GM12874 (cell line): Measurements from ENCODE around the gene CBARP.
A peak's percentile ranks its signal among the peaks of the same experiment; 100 is the strongest.

Source experiments
- TF ChIP-seq, protein P1 (sequence below): IDR thresholded peaks from 2 replicates; pipeline ENCODE4 v1.5.1; 2011; ENCODE audit warnings: low read depth, mild to moderate bottlenecking, control low read depth, low read length, moderate library complexity; ENCODE audit not compliant: insufficient read depth

The CBARP gene

GRCh38 chr19:1247748-1248138 is 9.9 kb upstream of the CBARP start:
- TF ChIP-seq, protein P1, sequence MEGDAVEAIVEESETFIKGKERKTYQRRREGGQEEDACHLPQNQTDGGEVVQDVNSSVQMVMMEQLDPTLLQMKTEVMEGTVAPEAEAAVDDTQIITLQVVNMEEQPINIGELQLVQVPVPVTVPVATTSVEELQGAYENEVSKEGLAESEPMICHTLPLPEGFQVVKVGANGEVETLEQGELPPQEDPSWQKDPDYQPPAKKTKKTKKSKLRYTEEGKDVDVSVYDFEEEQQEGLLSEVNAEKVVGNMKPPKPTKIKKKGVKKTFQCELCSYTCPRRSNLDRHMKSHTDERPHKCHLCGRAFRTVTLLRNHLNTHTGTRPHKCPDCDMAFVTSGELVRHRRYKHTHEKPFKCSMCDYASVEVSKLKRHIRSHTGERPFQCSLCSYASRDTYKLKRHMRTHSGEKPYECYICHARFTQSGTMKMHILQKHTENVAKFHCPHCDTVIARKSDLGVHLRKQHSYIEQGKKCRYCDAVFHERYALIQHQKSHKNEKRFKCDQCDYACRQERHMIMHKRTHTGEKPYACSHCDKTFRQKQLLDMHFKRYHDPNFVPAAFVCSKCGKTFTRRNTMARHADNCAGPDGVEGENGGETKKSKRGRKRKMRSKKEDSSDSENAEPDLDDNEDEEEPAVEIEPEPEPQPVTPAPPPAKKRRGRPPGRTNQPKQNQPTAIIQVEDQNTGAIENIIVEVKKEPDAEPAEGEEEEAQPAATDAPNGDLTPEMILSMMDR = no peak

DNA sequence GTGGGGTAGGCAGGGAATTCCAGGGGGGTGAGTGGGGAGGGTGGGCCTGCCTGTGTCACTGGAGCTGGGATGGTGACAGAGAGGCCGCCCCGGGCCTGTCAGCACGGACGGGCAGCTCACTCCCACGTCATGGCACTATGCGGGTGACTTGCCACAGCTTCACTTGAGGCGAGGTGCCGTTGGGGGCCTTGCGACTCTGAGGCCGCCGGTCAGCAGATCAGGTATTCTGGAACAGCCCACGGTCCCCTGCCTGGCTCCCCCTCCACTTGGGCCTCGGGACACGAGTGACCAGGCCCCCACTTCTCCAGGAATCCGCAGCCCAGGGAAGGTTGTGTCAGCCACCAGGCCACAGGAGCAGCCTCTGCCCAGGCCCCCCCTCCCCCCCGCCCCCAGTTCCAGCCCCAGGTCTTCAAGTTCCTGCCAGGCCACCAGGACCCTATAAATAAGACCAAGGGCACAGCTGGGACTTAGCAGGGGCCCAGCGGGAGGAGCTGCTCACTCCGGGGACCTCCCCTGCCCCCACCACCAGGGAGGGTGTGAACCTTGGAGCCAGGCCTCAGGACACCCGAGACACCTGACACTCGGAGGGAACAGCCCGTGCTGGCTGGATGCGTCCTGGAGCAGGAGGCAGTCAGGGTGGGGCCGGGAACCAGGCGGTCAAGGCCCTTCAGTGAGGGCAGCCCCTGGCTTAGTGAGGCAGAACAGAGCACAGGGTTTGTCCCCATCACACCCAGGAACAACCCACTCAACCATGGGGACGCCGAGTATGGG is 7.9 kb upstream of the CBARP start:
- TF ChIP-seq, protein P1 = no peak

DNA sequence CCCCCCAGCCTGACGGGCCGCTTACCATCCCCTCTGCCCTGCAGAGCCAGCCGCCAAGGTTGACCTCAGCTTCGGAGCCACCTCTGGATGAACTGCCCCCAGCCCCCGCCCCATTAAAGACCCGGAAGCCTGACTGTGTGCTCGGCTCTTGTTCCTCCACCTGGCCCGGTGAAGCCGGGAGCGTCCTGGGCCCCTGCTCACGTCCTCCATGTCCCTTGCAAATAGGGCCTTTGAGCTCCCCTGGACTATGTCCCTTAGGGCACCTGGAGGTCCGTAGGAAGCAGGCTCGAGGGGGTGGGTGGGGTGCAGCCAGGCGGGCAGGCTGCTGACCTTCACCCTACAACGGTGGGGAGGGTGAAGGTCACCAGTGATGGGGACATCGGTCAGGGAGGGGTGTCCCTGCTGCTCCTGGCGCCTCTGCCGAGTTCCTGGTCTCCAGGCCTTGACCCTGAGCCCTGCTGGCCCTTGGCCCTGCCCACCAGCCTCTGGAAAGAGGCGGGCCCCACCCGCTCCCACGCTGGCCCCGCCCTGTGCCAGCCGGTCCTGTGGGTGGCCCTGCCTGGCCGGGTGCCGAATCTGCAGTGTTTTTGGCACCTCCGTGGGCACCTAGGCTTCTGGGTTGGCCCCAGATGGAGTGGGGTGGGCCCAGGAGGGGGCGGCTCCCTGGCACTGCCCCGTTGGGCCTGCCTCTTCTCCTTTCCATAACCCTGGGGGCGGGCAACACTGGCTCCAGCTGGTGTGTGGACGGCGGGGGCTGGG is 7.1 kb upstream of the CBARP start:
- TF ChIP-seq, protein P1 = no peak

DNA sequence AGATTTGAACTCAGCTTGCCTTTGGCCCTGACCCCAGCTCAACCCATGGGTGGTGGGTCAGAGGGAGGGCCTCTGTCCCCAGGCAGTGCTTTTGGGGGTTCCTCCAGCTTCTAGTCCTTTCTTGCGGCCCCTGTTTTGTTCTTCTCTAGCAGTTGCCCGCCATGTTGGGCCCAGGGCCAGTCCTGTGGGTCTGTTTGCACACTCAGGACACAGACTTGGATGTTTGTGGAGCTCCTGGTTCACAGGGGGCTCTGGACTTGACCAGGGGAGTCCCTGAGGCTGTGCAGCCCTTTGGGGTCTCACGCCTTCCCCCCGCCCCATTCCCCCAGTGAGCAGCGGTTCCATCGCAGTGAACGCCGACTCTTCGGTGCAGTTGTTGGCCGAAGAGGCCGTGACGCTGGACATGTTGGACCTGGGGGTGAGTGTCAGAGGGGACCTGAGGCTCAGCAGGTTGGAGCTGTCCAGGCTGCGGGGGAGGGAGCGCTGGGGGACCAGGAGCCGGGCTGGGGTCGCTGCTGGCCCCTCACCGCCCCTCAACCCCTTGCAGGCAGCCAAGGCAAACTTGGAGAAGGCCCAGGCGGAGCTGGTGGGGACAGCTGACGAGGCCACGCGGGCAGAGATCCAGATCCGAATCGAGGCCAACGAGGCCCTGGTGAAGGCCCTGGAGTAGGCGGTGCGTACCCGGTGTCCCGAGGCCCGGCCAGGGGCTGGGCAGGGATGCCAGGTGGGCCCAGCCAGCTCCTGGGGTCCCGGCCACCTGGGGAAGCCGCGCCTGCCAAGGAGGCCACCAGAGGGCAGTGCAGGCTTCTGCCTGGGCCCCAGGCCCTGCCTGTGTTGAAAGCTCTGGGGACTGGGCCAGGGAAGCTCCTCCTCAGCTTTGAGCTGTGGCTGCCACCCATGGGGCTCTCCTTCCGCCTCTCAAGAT is 6.2 kb upstream of the CBARP start:
- TF ChIP-seq, protein P1 = peak; percentile 98

DNA sequence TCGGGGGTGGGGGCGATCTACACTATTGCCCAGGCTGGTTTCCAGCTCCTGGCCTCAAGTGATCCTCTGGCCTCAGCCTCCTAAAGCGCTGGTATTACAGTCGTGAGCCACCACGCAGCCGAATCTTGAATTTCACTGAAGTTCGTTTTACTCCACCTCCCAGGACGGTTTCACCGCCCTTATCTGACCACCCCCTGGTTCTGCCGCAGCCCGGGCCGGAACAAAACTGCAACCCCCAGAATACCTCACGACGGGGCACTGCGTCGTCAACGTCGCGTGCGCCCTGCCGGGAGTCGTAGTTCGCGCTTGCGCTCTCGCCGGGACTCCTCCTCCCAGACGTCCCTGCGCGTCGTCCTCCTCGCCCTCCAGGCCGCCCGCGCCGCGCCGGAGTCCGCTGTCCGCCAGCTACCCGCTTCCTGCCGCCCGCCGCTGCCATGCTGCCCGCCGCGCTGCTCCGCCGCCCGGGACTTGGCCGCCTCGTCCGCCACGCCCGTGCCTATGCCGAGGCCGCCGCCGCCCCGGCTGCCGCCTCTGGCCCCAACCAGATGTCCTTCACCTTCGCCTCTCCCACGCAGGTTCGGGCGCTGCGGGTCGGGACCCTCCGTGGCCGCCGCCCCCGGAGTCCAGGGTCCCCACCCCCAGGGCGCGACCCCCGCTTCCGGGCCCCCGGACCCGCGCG is 3.8 kb upstream of the CBARP start, which contains the start of gene ATP5F1D:
Gene ATP5F1D (plus strand): TSS at position 335 of the 679 bp plus-strand sequence. CDS start 100 bp downstream, at position 435.
- TF ChIP-seq, protein P1 = no peak

GRCh38 chr19:1240925-1241324 is 3.1 kb upstream of the CBARP start:
- TF ChIP-seq, protein P1 = no peak
